GM12872 (cell line): ENCODE measurements around the gene MYO1D.

ENCODE experiments used
- TF ChIP-seq, protein P1 (sequence below): IDR thresholded peaks from 3 replicates; pipeline ENCODE4 v1.5.1; 2011; ENCODE audit warnings: low read depth, mild to moderate bottlenecking, low read length, moderate library complexity; ENCODE audit not compliant: insufficient read depth

Gene MYO1D

DNA sequence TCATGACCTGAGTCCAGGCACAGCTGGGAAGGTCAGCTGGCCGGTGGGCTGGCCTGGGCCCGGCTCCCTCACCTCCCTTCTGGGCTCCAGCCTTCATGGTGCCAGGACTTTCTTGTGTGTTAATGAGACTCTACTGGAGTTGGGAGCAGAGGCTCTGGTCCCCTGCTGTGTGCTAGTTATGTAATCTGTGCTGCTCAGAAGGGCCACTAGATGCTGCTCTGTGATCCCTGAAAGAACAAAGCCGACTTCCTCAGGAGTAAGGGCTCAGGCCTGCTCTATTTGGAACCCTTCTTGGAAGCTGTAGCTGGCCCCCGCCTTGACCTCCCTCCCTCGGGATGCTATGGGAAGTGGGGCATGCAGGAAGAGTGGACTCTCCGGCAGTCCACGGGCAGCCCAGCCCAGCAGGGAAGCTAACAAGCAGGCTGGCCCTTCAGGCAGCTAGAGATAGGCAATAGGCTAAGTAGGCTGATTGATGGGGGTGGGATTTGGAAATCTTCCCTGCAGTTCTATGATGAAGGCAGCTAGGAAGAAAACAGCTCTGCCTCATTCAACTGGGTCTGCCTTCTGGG lies 393.4 kb downstream of the MYO1D start:
- TF ChIP-seq, protein P1, sequence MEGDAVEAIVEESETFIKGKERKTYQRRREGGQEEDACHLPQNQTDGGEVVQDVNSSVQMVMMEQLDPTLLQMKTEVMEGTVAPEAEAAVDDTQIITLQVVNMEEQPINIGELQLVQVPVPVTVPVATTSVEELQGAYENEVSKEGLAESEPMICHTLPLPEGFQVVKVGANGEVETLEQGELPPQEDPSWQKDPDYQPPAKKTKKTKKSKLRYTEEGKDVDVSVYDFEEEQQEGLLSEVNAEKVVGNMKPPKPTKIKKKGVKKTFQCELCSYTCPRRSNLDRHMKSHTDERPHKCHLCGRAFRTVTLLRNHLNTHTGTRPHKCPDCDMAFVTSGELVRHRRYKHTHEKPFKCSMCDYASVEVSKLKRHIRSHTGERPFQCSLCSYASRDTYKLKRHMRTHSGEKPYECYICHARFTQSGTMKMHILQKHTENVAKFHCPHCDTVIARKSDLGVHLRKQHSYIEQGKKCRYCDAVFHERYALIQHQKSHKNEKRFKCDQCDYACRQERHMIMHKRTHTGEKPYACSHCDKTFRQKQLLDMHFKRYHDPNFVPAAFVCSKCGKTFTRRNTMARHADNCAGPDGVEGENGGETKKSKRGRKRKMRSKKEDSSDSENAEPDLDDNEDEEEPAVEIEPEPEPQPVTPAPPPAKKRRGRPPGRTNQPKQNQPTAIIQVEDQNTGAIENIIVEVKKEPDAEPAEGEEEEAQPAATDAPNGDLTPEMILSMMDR = peak; percentile 94

DNA sequence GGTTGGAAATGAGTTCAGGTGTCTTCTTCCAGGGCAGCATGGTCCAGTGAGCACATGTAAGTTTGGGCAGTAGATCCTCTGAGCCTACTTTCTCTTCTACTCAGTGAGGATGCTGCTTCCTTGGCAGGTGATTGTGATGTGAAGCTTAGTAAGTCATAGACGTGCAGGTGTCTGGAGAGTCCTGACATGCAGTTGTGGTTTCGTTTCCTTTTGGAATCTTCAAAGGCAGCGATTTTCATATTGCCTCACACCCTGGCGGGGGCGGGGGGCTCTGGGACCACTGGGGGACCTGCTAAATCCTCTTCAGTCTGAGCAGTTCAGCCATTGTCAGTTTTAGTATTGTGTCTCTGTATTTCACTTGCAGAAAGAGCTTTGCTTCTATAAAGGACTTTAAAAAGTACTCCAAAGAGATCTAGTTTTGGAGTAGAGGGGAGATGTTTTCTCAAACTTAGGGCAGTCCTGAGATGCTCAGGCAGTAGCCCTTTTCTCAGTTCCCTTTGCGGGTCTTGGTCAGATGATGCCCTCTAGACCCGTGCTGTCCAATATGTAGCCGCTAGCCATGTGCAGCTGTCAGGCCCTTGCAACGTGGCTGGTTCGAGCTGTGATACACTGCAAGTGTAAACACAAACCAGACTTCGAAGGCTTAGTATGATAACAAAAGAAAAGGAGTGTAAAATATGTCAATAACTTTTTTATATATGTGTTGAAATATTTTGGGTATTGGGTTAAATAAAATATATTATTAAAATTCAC lies 394.2 kb downstream of the MYO1D start:
- TF ChIP-seq, protein P1 = no peak

DNA sequence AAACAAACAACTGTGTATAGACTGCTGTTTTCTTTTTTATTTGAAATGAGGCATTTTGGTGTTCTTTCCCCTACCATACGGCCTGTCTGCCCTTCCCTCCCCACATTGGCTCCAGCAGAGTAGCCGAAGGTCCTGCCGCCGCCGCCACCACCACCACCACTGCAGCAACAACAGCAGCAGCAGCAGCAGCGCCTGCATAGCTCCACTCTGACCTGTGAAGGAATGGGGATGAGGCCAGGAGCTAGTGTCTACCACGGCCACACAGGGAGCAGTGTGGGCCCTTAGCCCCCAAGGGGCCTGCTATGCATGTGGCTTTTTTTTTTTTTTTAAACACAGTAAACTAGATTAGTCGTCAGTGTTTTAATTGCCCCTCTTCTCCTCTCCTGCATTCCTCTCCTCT lies 395.7 kb downstream of the MYO1D start:
- TF ChIP-seq, protein P1 = no peak

DNA sequence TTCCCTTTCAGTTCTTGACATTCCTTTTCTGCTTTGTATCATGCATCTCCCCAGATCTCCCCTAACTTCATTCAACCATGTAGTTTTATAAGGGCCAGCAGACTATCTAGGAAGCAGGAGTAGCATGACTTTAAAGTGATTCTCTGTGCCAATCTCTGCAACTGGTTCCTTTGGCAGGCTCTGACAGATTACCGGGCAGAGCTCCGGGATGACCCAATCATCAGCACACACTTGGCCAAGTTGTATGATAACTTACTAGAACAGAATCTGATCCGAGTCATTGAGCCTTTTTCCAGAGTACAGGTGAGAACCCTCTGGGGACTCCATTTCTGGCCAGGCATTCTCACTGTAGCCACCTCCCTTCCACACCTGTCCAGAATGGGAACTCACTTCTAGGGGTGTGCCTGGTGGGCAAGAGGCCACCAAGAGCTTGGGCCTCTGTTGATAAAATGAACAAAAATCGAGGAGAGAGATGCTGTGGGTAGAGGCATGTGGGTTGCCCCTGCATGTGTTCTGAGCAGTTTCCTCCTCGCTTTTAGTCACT lies 397.8 kb downstream of the MYO1D start:
- TF ChIP-seq, protein P1 = no peak

DNA sequence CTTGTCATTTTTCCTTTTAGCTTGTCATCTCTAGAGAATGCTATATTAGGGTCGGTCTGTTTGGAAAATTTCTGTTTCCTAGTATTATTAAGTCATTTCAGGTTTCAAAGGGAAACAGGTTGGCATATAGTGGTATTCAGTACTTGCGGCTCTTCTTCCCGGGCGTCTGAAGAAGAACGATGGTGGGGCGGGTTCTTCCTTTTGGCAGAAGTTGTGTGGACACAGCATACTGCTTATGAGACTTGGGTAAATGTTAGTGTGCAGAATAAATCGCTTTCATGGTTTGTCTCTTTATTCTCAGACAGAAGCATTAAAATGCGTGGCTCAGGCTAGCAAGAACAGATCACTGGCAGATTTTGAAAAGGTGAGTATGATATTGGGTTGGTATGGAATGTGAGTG lies 399.7 kb downstream of the MYO1D start:
- TF ChIP-seq, protein P1 = no peak

DNA sequence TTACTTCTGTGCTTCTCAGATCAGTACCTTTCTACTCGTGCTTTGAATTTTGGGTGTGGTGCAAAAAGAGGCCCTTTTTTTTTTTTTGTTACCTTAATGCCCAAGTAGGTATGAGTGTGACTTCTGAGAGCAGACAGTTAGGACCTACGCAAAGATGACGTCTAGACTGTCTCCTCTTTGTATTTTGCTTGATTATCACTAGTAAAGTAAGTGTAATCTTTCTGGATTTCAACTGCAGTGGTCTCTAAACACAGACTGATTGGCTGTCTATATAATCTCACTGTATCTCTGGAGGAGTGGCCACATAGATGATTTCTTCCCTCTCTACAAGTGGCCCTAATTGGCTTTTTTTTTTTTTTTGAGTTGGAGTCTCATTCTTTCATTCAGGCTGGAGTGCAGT lies 401.7 kb downstream of the MYO1D start:
- TF ChIP-seq, protein P1 = no peak

DNA sequence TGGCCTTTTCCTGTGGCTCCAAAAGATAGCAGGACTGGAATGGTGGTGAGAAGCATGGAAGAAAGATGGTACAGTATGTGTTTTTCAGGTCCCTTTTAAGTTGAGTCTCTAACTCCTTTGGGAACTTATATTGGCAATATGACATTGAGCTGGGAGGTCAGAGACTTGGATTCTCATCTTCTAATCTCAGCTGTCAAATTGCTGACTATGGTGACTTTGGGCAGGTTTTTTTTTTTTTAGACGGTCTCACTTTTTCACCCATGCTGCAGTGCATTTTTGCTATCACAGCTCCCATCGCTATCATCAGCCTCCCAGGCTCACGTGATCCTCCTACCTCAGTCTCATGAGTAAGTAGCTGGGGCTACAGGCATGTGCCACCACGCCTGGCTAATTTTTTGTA lies 405.3 kb downstream of the MYO1D start:
- TF ChIP-seq, protein P1 = no peak
